Neuronal stem cell (in vitro differentiated cells): ENCODE data around the gene NECAP2.
A peak's percentile ranks its signal among the peaks of the same experiment; 100 is the strongest.
"Not testable (repeated sequence)": the region's sequence is repeated elsewhere in the genome, so short reads cannot be mapped to it uniquely, and the experiment has no call there.

Source experiments
- DNase-seq: peaks from one replicate; pipeline ENCODE4 v3.0.0-alpha.2; 2013; ENCODE audit warnings: low spot score
- H2AFZ ChIP-seq: one replicate; pipeline ENCODE4 v1.6.1; 2013; ENCODE audit warnings: mild to moderate bottlenecking, low read length, inconsistent platforms
- H2AK5ac ChIP-seq: 2 replicates; pipeline ENCODE4 v1.6.1; 2013; ENCODE audit warnings: low read depth, mild to moderate bottlenecking, inconsistent platforms, low read length, moderate library complexity, mixed read lengths
- H2BK120ac ChIP-seq: 2 replicates; pipeline ENCODE4 v1.6.1; 2013; ENCODE audit warnings: low read depth, mild to moderate bottlenecking, inconsistent platforms, low read length, moderate library complexity, mixed read lengths
- H2BK12ac ChIP-seq: one replicate; pipeline ENCODE4 v1.6.1; 2013; ENCODE audit warnings: low read length, inconsistent platforms
- H2BK15ac ChIP-seq: 2 replicates; pipeline ENCODE4 v1.6.1; 2013; ENCODE audit warnings: mild to moderate bottlenecking, low read length, inconsistent platforms, mixed read lengths
- H2BK5ac ChIP-seq: one replicate; pipeline ENCODE4 v1.6.1; 2013; ENCODE audit warnings: inconsistent platforms, mild to moderate bottlenecking, low read length, moderate library complexity
- H3K14ac ChIP-seq: one replicate; pipeline ENCODE4 v1.6.1; 2013; ENCODE audit warnings: low read length, inconsistent platforms
- H3K18ac ChIP-seq: 2 replicates; pipeline ENCODE4 v1.6.1; 2013; ENCODE audit warnings: low read length, inconsistent platforms
- H3K23ac ChIP-seq: 2 replicates; pipeline ENCODE4 v1.6.1; 2013; ENCODE audit warnings: low read depth, mild to moderate bottlenecking, mixed read lengths, low read length, inconsistent platforms; ENCODE audit not compliant: poor library complexity
- H3K27ac ChIP-seq: replicated peaks from 3 replicates; pipeline ENCODE4 v1.5.1; 2013; ENCODE audit warnings: low read length, inconsistent platforms
- H3K27me3 ChIP-seq, 3 experiments: 2 replicates each; pipeline ENCODE4 v1.6.1; 2013; ENCODE audit warnings: low read length in 3 of 3, mild to moderate bottlenecking in 2 of 3, inconsistent platforms in 1 of 3, low read depth in 1 of 3, mixed read lengths in 1 of 3, moderate library complexity in 1 of 3; ENCODE audit not compliant: control insufficient read depth in 3 of 3, insufficient read depth in 3 of 3
- H3K36me3 ChIP-seq, 2 donors: replicated peaks in 1 of 2; 2 replicates each; pipeline ENCODE4 v1.6.1; 2013; ENCODE audit warnings: low read length in 2 of 2; ENCODE audit not compliant: control insufficient read depth in 2 of 2, insufficient read depth in 2 of 2
- H3K4ac ChIP-seq: 2 replicates; pipeline ENCODE4 v1.6.1; 2013; ENCODE audit warnings: inconsistent platforms, mild to moderate bottlenecking, low read length, moderate library complexity
- H3K4me1 ChIP-seq, 2 donors: 1 replicate in 1 of 2; 2 replicates in 1 of 2; pipeline ENCODE4 v1.6.1; 2013; ENCODE audit warnings: low read length in 2 of 2, low read depth in 1 of 2; ENCODE audit not compliant: control insufficient read depth in 2 of 2, insufficient read depth in 1 of 2
- H3K4me2 ChIP-seq: one replicate; pipeline ENCODE4 v1.6.1; 2013; ENCODE audit warnings: mild to moderate bottlenecking, low read length, inconsistent platforms; ENCODE audit not compliant: insufficient read depth, poor library complexity, severe bottlenecking
- H3K4me3 ChIP-seq, 2 donors: 2 replicates each; pipeline ENCODE4 v1.5.1; 2013; ENCODE audit warnings: low read length in 2 of 2, mild to moderate bottlenecking in 2 of 2, inconsistent platforms in 1 of 2, moderate library complexity in 1 of 2
- H3K79me1 ChIP-seq: one replicate; pipeline ENCODE4 v1.6.1; 2013; ENCODE audit warnings: low read depth, mild to moderate bottlenecking, inconsistent platforms, low read length, moderate library complexity
- H3K9ac ChIP-seq: one replicate; pipeline ENCODE4 v1.6.1; 2013; ENCODE audit warnings: mild to moderate bottlenecking, low read depth, low read length, inconsistent platforms; ENCODE audit not compliant: poor library complexity
- H3K9me3 ChIP-seq, 2 donors: replicated peaks in 1 of 2; 2 replicates each; pipeline versions ENCODE3 to v1.6.1; 2013; ENCODE audit warnings: low read length in 2 of 2, mild to moderate bottlenecking in 2 of 2, inconsistent platforms in 1 of 2, low read depth in 1 of 2, mixed read lengths in 1 of 2, moderate library complexity in 1 of 2; ENCODE audit not compliant: control insufficient read depth in 2 of 2, insufficient read depth in 1 of 2
- H4K8ac ChIP-seq: one replicate; pipeline ENCODE4 v1.6.1; 2013; ENCODE audit warnings: low read depth, mild to moderate bottlenecking, inconsistent platforms, low read length, moderate library complexity
- H4K91ac ChIP-seq: one replicate; pipeline ENCODE4 v1.6.1; 2013; ENCODE audit warnings: low read length, low read depth, mild to moderate bottlenecking, inconsistent platforms; ENCODE audit not compliant: poor library complexity
- WGBS, 2 donors: extraction: QIAGEN DNeasy Blood & Tissue Kit; methylation state at CpG; one replicate each; pipeline ENCODE4 v1.1.7; 2013; ENCODE audit warnings: missing lambda C conversion rate in 2 of 2, mixed read lengths in 1 of 2; ENCODE audit not compliant: insufficient read length in 2 of 2, insufficient replicate concordance in 1 of 2; ENCODE audit errors: extremely low coverage in 2 of 2; 5-methylcytosine and 5-hydroxymethylcytosine counted together

NECAP2 gene

DNA sequence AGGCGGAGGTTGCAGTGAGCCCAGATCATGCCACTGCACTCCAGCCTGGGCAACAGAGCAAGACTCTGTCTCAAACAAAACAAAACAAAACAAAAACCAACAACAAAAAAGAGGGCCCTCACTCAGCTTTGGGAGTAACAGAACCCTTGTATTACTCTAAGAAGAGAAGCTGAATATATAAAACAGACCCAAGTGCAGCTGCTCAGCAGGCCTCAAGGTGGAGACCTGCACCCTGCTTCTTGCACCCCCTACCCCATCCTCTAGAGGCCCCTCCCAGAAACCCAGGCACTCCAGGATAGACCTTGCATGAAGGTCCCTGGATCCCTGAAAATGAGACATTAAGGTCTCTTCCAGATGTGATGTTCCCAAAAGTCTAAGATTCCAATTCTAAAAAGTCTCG, 34.4 kb downstream of the NECAP2 start:
- not testable (repeated sequence) for H3K4me2 ChIP-seq, H2AK5ac ChIP-seq, H3K23ac ChIP-seq, H3K18ac ChIP-seq, H4K91ac ChIP-seq, H2BK15ac ChIP-seq, DNase-seq, H3K27me3 ChIP-seq, H4K8ac ChIP-seq, H3K27ac ChIP-seq, H2BK5ac ChIP-seq, H3K9me3 ChIP-seq, H2BK120ac ChIP-seq, H2AFZ ChIP-seq, H3K14ac ChIP-seq, H3K4me3 ChIP-seq, H3K9ac ChIP-seq, H3K4ac ChIP-seq, H2BK12ac ChIP-seq, H3K4me1 ChIP-seq, H3K79me1 ChIP-seq
- no CpG with 5 or more reads among the region's 2 CpGs for WGBS, 2 donors
- H3K36me3 ChIP-seq = peaks cover 17 to 76% of the 10 kb centered on the region in 2 donors

DNA sequence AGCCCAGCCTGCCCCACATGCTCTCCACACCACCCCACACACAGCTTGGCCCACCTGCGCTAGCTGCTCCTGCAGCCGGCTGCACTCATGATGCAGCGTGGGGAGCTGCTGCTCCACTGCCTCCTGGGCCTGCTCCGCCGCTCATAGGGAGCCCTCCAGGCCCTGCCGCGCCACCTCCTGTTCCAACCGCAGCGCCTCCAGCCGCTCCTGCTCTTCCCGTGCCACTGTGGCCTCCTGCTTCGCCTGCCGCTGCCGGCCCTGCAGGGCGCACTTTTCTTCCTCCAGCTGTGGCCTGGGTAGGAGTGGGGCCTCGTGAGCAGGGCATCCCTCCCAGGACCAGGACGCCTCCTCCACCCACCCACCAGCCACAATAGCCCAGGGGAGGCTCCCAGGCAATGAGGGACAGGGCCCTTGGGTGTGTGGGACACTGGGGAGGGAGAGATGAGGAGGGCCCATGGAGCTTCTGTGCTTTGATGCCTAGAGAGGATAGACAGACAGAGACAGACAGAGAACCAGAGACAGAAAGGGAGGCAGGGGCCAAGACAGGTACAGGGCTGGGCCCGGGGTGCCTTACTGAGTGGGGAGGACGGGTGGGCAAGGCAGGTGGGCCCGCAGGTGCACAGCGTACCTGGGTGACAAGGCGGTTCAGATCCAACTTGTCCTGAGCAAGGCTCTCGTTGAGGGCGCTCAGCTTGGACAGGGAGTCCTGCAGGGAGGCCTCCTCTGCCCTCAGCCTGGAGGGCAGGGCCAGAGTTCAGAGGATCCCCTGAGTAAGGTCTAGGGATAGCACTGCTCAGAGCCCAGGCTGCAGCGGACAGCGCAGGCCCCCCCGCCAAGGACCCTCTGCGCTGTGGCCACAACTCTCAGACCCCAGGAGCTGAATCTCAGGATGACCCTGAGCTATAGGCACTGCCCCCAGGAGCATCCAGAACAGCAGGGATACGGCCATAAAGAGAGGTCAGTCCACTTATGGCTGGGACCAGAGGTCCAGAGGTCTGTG, 35.5 kb downstream of the NECAP2 start:
- not testable (repeated sequence) for H2BK15ac ChIP-seq, H2AK5ac ChIP-seq, H3K4me3 ChIP-seq, H3K14ac ChIP-seq, H3K4me2 ChIP-seq, H3K27me3 ChIP-seq, H3K4me1 ChIP-seq, H3K18ac ChIP-seq, H4K91ac ChIP-seq, H3K4ac ChIP-seq, H3K79me1 ChIP-seq, DNase-seq, H2AFZ ChIP-seq, H3K23ac ChIP-seq, H2BK5ac ChIP-seq, H3K9me3 ChIP-seq, H2BK12ac ChIP-seq, H3K27ac ChIP-seq, H2BK120ac ChIP-seq
- H3K36me3 ChIP-seq = peaks cover 19 to 85% of the 10 kb centered on the region in 2 donors
- peak overlapping the region; percentile 82 for H4K8ac ChIP-seq
- no CpG with 5 or more reads among the region's 29 CpGs for WGBS, 2 donors
- H3K9ac ChIP-seq = peak overlapping the region; percentile 44

DNA sequence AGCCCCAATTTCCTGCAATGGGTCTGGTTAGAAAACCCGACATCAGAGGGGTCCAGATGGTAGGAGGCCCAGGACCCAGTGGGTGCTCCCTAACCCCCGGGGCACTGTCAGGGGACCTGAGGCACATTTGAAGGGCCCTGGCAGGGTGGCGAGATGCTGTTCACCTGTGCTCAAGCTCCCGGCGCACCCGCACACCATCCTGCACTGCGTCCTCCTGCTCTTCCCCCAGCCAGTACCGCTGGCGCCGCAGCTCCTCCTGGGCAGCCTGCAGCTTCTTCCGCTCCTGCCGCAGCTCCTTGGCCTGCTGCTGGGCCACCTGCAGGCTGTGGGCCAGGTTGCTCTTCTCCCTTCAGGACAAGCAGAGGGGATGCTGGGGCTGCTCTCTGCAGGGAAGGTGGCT, 37.6 kb downstream of the NECAP2 start:
- Histone ChIP-seq H3K4me1 (no peaks in the 10 kb centered on the region), H3K23ac (peak overlapping the region; percentile 55), H3K4me3 (no peak overlapping the region), H3K79me1 (peaks cover 3% of the 10 kb centered on the region), H2BK5ac (no peak overlapping the region), H2BK120ac (no peak overlapping the region), H3K27me3 (no peaks in the 10 kb centered on the region), H3K36me3 (peaks cover 20 to 83% of the 10 kb centered on the region in 2 donors), H3K4ac (no peak overlapping the region), H3K18ac (no peak overlapping the region), H2BK12ac (no peak overlapping the region), H3K9me3 (no peaks in the 10 kb centered on the region), H3K9ac (no peak overlapping the region), H3K14ac (no peak overlapping the region), H4K91ac (no peak overlapping the region), H3K4me2 (no peak overlapping the region), H4K8ac (no peak overlapping the region), H2AFZ (no peak overlapping the region), H2AK5ac (no peak overlapping the region), H2BK15ac (no peak overlapping the region), H3K27ac (no peak overlapping the region)
- WGBS, 2 donors = no CpG with 5 or more reads among the region's 12 CpGs
- DNase-seq = no peak

DNA sequence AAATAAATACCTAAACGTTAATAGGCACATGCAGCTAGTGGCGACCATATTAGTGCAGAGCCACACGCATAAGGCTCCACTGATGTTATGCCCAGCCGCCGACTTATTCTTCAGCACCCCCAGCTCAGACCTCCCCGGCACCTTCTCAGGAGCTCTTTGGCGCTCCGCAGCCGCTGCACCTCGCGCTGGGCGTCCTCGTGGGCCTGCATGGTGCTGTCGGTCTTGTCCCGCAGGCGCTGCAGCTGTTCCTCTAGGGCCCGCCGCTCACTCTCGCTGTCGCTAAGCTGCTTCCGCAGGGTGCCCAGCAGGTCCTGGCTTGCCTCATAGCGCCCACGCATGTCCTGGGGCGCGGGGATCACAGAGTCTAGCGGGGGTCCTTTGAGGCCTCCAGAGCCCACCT, 42.6 kb downstream of the NECAP2 start:
- H2BK120ac ChIP-seq, H3K23ac ChIP-seq, H4K91ac ChIP-seq, H2BK5ac ChIP-seq, H3K79me1 ChIP-seq, H3K9ac ChIP-seq, H4K8ac ChIP-seq, H3K27me3 ChIP-seq, H2AFZ ChIP-seq, H2AK5ac ChIP-seq, H3K18ac ChIP-seq, H3K27ac ChIP-seq, H2BK15ac ChIP-seq, H2BK12ac ChIP-seq, H3K4me3 ChIP-seq, H3K4me2 ChIP-seq, DNase-seq, H3K4me1 ChIP-seq, H3K4ac ChIP-seq, H3K9me3 ChIP-seq, H3K14ac ChIP-seq: not testable (repeated sequence)
- WGBS, 2 donors = no CpG with 5 or more reads among the region's 26 CpGs
- peaks cover 10 to 78% of the 10 kb centered on the region in 2 donors for H3K36me3 ChIP-seq
